ENCODE results near the gene TPPP3.

Gene TPPP3

DNA sequence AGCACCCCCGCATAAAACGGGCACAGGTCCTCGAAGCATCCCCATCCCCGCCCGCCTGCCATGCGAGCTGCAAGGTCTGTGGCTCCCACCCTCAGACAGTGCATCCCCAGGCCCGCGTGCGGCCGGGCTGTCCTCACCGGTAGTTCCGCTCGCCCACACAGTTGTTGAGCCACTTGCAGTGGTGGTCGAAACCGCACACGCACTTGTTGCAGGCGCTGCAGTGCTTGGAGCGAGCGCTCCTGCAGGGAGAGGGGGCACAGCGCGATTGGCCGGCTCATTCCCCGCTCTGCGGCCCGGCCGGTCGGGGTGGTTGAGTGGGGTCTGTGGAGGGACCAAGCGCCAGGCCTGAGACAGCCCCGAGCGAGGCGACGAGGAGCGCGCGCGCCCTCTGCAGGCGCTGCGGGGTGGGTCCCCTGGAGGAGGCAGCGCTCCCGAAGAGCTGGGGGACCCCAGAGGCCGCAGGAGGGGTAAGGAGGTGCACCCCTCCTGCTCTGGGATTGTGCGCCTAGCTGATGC, 6.0 kb upstream of the TPPP3 start:
- no peak for DNase-seq (ENCODE audit: low read depth)
- in situ Hi-C loops (cut with HindIII; ENCODE audit: low sequenced_read_pairs), result loop anchor here (5.0 kb wide), 1 partner anchor 72 kb away; the partner anchor contains the start of genes KCTD19 and LRRC36

DNA sequence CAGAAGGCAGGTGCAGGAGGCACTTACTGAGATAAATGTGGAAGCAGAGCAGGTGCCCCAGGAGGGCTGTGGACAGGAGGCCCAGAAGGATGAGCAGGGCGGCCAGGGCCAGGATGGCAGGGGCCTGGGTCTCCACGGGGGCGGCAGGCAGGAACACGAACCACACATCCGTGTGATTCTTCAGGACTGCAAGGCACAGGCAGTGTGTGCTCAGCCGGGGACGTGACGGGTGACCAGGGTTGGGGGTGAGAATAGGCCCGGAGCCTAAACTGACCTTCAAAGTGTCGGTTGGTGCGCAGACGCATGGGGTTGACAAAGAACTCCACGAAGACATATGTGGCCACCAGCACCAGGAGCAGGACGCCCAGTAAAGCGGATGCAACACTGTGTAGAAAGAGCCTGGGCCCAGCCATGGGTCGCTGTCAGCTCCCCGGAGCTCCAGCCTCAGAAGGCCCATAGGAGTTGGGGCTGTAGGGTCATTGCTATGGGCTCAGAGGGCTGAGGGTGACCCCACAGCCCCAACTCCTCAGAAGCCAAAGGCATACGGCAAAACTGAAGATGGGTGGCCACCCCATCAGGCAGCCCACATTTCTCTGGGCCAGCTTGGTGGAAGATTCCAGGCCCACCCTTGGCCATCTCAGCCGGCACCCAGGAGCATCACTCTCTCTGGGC, 5.4 kb upstream of the TPPP3 start:
- in situ Hi-C loops (cut with HindIII; ENCODE audit: low sequenced_read_pairs), result loop anchor here (5.0 kb wide), 1 partner anchor 71 kb away; the partner anchor contains the start of genes KCTD19 and LRRC36

More for the DNA sequence above, 6.0 kb upstream of the TPPP3 start:
- TF ChIP-seq, protein P1, sequence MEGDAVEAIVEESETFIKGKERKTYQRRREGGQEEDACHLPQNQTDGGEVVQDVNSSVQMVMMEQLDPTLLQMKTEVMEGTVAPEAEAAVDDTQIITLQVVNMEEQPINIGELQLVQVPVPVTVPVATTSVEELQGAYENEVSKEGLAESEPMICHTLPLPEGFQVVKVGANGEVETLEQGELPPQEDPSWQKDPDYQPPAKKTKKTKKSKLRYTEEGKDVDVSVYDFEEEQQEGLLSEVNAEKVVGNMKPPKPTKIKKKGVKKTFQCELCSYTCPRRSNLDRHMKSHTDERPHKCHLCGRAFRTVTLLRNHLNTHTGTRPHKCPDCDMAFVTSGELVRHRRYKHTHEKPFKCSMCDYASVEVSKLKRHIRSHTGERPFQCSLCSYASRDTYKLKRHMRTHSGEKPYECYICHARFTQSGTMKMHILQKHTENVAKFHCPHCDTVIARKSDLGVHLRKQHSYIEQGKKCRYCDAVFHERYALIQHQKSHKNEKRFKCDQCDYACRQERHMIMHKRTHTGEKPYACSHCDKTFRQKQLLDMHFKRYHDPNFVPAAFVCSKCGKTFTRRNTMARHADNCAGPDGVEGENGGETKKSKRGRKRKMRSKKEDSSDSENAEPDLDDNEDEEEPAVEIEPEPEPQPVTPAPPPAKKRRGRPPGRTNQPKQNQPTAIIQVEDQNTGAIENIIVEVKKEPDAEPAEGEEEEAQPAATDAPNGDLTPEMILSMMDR (IDR thresholded peaks at IDR 0.05; ENCODE audit: low read depth, low read length, missing control alignments), result peak; percentile 84
- no peak overlapping the region for H3K4me3 ChIP-seq (ENCODE audit: low read depth, low read length)

DNA sequence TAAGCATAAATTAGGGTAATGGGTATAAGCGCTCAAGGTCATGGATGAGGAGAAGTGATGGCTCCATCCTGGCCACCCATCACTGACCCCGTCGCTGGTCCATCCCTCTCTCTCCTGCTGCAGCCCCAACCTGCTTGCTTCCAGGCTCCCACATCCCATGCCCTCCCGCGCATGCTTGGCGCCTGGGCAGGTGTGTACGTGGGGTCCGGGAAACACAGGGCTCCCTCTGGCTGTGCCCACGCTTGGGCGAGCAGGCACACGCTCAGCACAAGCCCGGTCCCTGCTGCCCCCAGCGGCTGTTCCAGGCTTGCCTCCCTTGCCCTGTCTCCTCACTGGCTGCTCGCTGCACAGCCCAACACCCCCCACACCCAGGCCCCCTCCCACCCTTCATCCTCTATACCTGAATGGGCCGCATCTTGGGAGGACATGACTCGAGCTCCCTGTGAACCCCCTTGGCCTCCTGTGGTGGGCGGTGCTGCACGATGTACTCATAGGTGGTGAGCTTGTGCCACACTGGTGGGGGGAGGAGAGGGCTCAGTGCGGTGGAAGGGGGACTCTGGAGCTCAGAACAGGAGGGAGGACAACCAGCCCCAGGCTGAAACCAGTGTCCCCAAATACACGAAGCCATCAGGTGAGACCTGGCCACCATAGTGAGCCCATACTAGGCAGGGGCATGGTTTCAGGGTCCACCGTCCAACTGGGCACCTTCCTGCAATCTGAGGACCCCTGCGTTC, 4.7 kb upstream of the TPPP3 start:
- no peak overlapping the region for H3K4me3 ChIP-seq (ENCODE audit: low read depth, low read length)
- in situ Hi-C loops (cut with HindIII; ENCODE audit: low sequenced_read_pairs), result loop anchor here (5.0 kb wide), 1 partner anchor 71 kb away; the partner anchor contains the start of genes KCTD19 and LRRC36
- TF ChIP-seq, protein P1 (IDR thresholded peaks at IDR 0.05; ENCODE audit: low read depth, low read length, missing control alignments), result no peak
- DNase-seq (ENCODE audit: low read depth), result no peak

More for the DNA sequence above, 5.4 kb upstream of the TPPP3 start:
- DNase-seq (ENCODE audit: low read depth), result no peak
- no peak overlapping the region for H3K4me3 ChIP-seq (ENCODE audit: low read depth, low read length)
- TF ChIP-seq, protein P1 (IDR thresholded peaks at IDR 0.05; ENCODE audit: low read depth, low read length, missing control alignments), result no peak

DNA sequence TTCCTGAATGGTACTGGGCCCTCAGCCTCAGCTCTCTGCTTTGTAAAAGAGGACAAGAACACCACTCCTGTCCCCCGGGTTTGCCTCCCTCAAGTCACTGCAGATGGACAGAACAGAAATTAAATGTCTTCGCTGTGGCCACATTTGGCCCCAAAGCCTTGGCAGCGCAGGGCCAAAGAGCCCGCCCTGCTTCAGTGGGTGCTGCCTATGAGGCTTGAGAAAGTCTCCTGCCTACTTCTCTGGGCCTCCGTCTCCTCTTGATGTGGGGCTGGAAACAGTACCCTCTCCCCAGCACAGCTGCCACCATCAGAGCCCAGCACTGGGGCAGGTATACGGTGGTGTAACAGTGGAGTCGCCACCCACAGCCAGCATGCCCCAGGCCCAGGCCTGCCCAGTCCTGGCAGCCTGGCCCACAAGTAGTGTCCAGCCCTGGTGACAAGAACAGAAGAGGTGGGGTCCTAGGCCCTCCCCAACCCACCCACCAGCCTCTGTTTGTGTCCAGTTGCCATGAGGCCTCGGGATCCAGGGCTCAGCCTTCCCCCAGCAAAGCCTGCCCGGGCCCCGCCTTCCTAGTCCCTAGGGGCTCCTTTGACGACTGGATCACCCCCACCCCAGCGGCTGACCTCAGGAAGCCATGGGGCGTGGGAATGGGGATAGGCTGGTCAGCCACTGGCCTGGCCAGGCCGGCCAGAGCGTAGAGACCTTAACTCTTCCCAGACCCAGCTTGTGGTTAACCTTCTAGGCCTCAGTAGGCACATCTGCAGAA, 3.9 kb upstream of the TPPP3 start:
- TF ChIP-seq, protein P1 (IDR thresholded peaks at IDR 0.05; ENCODE audit: low read depth, low read length, missing control alignments), result no peak
- in situ Hi-C loops (cut with HindIII; ENCODE audit: low sequenced_read_pairs), result loop anchor here (5.0 kb wide), 1 partner anchor 70 kb away; the partner anchor contains the start of genes KCTD19 and LRRC36
- no peak for DNase-seq (ENCODE audit: low read depth)
- no peak overlapping the region for H3K4me3 ChIP-seq (ENCODE audit: low read depth, low read length)

DNA sequence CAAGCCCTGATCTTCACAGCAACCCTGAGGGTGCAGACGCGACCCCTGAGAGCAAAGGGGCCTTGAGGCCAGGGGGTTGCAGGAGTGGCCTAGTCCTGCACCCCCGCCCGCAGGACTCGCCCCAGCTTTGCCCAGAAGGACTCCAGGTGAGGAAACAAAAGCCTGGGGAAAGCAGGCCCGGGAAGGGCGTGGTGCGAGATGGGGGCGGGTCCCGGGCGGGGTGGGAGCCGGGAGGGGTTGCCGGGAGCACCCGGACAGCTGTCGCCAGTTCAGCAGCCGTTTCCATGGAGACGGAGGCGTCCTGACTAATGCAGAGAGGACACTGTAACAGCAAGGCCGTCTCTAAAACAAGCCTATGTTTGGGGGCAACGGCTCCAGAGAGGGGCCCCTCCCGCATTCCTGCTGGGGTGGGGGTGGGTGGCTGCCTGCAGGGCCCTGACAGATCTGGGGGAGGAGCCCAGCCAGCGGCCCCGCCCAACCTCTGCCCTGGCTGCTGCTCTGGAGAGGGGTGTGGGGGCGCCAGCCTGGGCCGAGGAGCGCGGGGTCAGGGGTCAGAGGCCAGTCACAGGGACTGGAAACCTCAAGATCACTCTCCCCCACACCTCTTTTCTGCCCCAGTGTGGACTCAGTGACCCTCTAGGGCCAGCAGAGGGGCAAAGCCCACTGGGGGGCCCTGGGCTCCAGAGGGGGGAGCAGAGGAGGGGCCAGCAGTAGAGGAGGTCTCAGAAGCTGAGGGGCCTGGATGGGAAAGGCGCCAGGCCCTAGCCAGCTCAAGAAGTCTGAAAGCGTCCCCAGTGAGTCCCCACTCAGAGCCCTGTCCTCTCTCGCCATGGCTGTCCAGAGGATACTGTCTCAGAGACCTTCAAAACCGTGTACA, 3.1 kb upstream of the TPPP3 start:
- DNase-seq (ENCODE audit: low read depth), result no peak
- TF ChIP-seq, protein P1 (IDR thresholded peaks at IDR 0.05; ENCODE audit: low read depth, low read length, missing control alignments), result no peak
- in situ Hi-C loops (cut with HindIII; ENCODE audit: low sequenced_read_pairs), result loop anchor here (5.0 kb wide), 1 partner anchor 69 kb away; the partner anchor contains the start of genes KCTD19 and LRRC36
- no peak overlapping the region for H3K4me3 ChIP-seq (ENCODE audit: low read depth, low read length)
